ENCODE data around the gene FANCE.

Gene FANCE

GRCh38 chr6:35487658-35488516, 35.7 kb downstream of the FANCE start:
- Mint-ChIP-seq H3K4me1 (ENCODE audit: low read depth in 2 of 2) (peaks cover 10 to 12% of the 10 kb centered on the region in 2 donors), H3K4me3 (no peak overlapping the region), H3K27me3 (no peaks in the 10 kb centered on the region), H3K27ac (peak overlapping the region in 1 of 2 donors; percentile 64), H3K36me3 (ENCODE audit: insufficient read depth) (no peaks in the 10 kb centered on the region), H3K9me3 (no peaks in the 10 kb centered on the region)
- no peak for ATAC-seq (replicated peaks)
- DNase-seq, result no peak

- ATAC-seq (replicated peaks) (no peak), DNase-seq (no peak)
- peaks cover 14 to 16% of the 10 kb centered on the region in 2 donors for H3K4me1 Mint-ChIP-seq (ENCODE audit: low read depth in 2 of 2)
- H3K4me3 Mint-ChIP-seq, result no peak overlapping the region
- no peaks in the 10 kb centered on the region for H3K27me3 Mint-ChIP-seq
- H3K9me3 Mint-ChIP-seq, result no peaks in the 10 kb centered on the region
- H3K27ac Mint-ChIP-seq, result peak overlapping the region in 1 of 2 donors; percentile 64
- H3K36me3 Mint-ChIP-seq (ENCODE audit: insufficient read depth), result no peaks in the 10 kb centered on the region
These were observed 36.4 kb downstream of the FANCE start for GRCh38 chr6:35488517-35488862.

DNA sequence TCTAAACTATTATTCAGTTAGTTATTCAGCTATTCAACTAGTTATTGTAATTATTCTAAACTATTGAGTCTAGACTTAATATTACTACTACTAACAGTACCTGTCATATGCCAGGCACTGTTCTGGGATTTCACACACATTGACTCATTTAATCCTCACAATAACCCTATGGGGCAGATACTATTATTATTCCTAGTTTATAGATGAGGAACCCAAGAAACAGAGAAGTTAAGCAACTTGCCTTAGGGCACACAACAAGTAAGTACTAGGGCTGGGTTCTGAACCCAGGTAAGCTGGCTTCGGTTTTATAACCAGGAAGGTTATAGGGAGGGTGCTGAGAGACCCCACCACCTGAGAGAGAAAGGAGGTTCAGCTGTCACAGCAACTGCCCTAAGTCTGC, 36.9 kb downstream of the FANCE start:
- Mint-ChIP-seq H3K27ac (no peak overlapping the region), H3K4me3 (no peak overlapping the region), H3K4me1 (ENCODE audit: low read depth in 2 of 2) (peaks cover 16 to 19% of the 10 kb centered on the region in 2 donors), H3K36me3 (ENCODE audit: insufficient read depth) (no peaks in the 10 kb centered on the region), H3K9me3 (no peaks in the 10 kb centered on the region), H3K27me3 (no peaks in the 10 kb centered on the region)
- DNase-seq, result no peak
- no peak for ATAC-seq (replicated peaks)

GRCh38 chr6:35489995-35490791, 38.1 kb downstream of the FANCE start:
- DNase-seq, result no peak

DNA sequence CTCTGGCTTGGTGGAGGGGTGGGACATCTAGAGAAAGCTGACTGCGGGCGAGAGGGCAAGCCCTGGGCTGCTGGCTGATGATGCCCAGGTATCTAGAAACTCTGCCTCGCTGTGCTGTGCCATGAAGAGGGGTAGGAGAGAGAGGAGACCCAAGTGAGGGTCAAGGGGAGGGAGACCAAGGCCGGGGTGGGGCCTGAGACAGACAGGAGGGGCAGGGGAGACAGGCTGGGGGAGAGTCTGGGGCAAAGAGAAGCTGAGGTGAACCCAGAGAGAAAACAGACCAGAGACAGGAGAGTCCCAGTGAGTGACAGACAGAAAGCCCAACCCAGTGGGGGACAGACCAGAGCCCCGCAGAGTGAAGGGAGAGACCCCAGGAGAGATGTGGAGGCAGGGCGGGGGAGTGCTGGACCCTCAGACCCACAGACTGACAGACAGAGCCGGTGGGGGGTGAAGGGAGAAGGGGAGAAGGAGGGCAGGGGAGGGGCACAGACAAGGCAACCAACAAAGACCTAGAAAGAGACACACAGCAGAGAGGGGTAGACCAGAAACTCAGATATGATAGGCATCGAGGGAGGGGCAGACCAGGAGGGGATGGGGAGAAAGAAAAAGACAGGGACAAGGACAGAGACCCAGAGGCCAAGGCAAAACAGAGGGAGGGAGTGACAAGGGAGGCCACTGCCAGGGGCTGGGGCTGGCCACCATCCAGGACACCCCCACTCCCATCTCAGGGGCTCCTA, 38.9 kb downstream of the FANCE start:
- H3K27ac Mint-ChIP-seq, result peak overlapping the region in 1 of 2 donors; percentile 83
- DNase-seq (no peak), ATAC-seq (replicated peaks) (no peak)
- H3K36me3 Mint-ChIP-seq (ENCODE audit: insufficient read depth), result no peaks in the 10 kb centered on the region
- H3K9me3 Mint-ChIP-seq, result no peaks in the 10 kb centered on the region
- H3K4me3 Mint-ChIP-seq, result no peak overlapping the region
- H3K27me3 Mint-ChIP-seq, result no peaks in the 10 kb centered on the region
- peaks cover 17 to 20% of the 10 kb centered on the region in 2 donors for H3K4me1 Mint-ChIP-seq (ENCODE audit: low read depth in 2 of 2)

More at GRCh38 chr6:35489995-35490791, 38.1 kb downstream of the FANCE start:
- Mint-ChIP-seq H3K4me1 (ENCODE audit: low read depth in 2 of 2) (peaks cover 17 to 20% of the 10 kb centered on the region in 2 donors), H3K9me3 (no peaks in the 10 kb centered on the region), H3K36me3 (ENCODE audit: insufficient read depth) (no peaks in the 10 kb centered on the region), H3K27me3 (no peaks in the 10 kb centered on the region), H3K27ac (peak overlapping the region in 1 of 2 donors; percentile 83), H3K4me3 (no peak overlapping the region)
- no peak for ATAC-seq (replicated peaks)

GRCh38 chr6:35491558-35492257, 39.6 kb downstream of the FANCE start:
- no peak for ATAC-seq (replicated peaks)
- DNase-seq, result no peak
- Mint-ChIP-seq H3K4me3 (no peak overlapping the region), H3K4me1 (ENCODE audit: low read depth in 2 of 2) (peaks cover 17 to 20% of the 10 kb centered on the region in 2 donors), H3K27ac (no peak overlapping the region), H3K36me3 (ENCODE audit: insufficient read depth) (no peaks in the 10 kb centered on the region), H3K9me3 (no peaks in the 10 kb centered on the region), H3K27me3 (no peaks in the 10 kb centered on the region)

- DNase-seq (no peak), ATAC-seq (replicated peaks) (no peak)
- Mint-ChIP-seq H3K27me3 (no peaks in the 10 kb centered on the region), H3K36me3 (ENCODE audit: insufficient read depth) (no peaks in the 10 kb centered on the region), H3K27ac (peak overlapping the region in 1 of 2 donors; percentile 4), H3K9me3 (no peaks in the 10 kb centered on the region), H3K4me1 (ENCODE audit: low read depth in 2 of 2) (peaks cover 17 to 20% of the 10 kb centered on the region in 2 donors), H3K4me3 (no peak overlapping the region)
These were observed 40.3 kb downstream of the FANCE start for GRCh38 chr6:35492258-35492973.

DNA sequence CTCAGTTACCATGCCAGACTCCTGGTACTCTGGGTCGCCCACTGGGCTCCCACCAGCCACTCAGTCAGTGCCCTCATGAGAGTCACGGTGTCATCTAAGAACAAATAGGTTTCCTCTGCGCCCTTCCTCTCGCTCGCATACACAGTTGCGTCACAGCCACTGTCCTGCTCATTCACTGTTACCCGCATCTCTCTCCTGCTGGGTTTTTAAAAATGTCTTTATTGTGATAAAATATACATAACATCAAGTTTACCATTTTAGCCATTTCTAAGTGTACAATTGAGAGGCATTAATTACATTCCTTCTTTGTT, 40.8 kb downstream of the FANCE start:
- no peak overlapping the region for H3K4me3 Mint-ChIP-seq

DNA sequence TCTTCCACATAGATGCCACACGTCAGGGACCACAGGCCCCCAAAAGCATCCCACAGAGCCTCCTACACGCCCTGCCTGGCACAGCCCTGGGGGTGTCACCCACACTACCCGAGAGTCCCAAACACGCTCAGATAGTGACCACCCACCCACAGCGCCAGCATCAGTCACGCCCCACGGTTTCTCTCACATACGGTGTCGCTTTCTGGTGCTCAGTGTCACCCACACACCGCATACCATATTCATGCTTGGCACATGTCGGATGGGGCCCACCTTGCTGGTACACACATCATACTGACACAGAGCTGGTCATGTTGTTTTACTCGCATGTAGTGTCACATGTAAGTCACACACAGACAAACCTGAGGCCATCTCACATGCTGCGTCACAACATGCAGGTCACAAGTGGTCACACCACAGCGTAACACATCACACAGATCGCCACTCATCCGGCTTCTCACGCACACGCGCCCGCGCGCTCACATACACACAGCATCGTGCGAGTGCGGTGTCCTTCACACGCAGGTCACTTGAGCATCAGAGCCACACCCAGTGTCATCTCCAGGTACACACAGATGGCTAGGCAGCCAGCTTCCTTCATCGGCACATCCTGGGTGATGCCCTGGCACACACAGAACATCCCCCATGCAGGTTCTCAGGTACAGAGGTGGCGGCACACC, 41.3 kb downstream of the FANCE start:
- ATAC-seq (replicated peaks) (peak; percentile 6), DNase-seq (peak in 1 of 3 experiments; percentile 15)
- H3K4me1 Mint-ChIP-seq (ENCODE audit: low read depth in 2 of 2), result peaks cover 13 to 18% of the 10 kb centered on the region in 2 donors
- H3K27ac Mint-ChIP-seq, result peak overlapping the region in 1 of 2 donors; percentile 3
- no peaks in the 10 kb centered on the region for H3K36me3 Mint-ChIP-seq (ENCODE audit: insufficient read depth)
- no peaks in the 10 kb centered on the region for H3K9me3 Mint-ChIP-seq
- peaks cover under 1 to 4% of the 10 kb centered on the region in 2 donors for H3K27me3 Mint-ChIP-seq
- no peak overlapping the region for H3K4me3 Mint-ChIP-seq

More for the DNA sequence above, 40.8 kb downstream of the FANCE start:
- DNase-seq (no peak), ATAC-seq (replicated peaks) (no peak)
- no peaks in the 10 kb centered on the region for H3K9me3 Mint-ChIP-seq
- H3K27ac Mint-ChIP-seq, result peak overlapping the region in 1 of 2 donors; percentile 4
- H3K27me3 Mint-ChIP-seq, result no peaks in the 10 kb centered on the region
- peaks cover 14 to 15% of the 10 kb centered on the region in 2 donors for H3K4me1 Mint-ChIP-seq (ENCODE audit: low read depth in 2 of 2)
- no peaks in the 10 kb centered on the region for H3K36me3 Mint-ChIP-seq (ENCODE audit: insufficient read depth)

- Mint-ChIP-seq H3K9me3 (no peaks in the 10 kb centered on the region), H3K4me3 (no peak overlapping the region), H3K4me1 (ENCODE audit: low read depth in 2 of 2) (peaks cover 18 to 21% of the 10 kb centered on the region in 2 donors), H3K27ac (peak overlapping the region in 1 of 2 donors; percentile 3), H3K27me3 (peaks cover 5 to 11% of the 10 kb centered on the region in 2 donors), H3K36me3 (ENCODE audit: insufficient read depth) (no peaks in the 10 kb centered on the region)
- DNase-seq (no peak), ATAC-seq (replicated peaks) (no peak)
These were observed 42.0 kb downstream of the FANCE start for GRCh38 chr6:35494161-35494563.

GRCh38 chr6:35495258-35496035, 43.3 kb downstream of the FANCE start:
- H3K27ac Mint-ChIP-seq, result peak overlapping the region in 1 of 2 donors; percentile 23
- H3K4me1 Mint-ChIP-seq (ENCODE audit: low read depth in 2 of 2), result peaks cover 18 to 21% of the 10 kb centered on the region in 2 donors

More at GRCh38 chr6:35495258-35496035, 43.3 kb downstream of the FANCE start:
- DNase-seq (no peak), ATAC-seq (replicated peaks) (no peak)
- H3K36me3 Mint-ChIP-seq (ENCODE audit: insufficient read depth), result no peaks in the 10 kb centered on the region
- H3K27me3 Mint-ChIP-seq, result peaks cover 17 to 24% of the 10 kb centered on the region in 2 donors
- peak overlapping the region; percentile 60 to 72 for H3K4me3 Mint-ChIP-seq
- H3K9me3 Mint-ChIP-seq, result no peaks in the 10 kb centered on the region
